Measurements from ENCODE around the gene AKAP5. TPM values are rescaled to one million over a fixed set of nuclear protein-coding genes. Genes with fewer than 3 reads are reported as not detected.
A peak's percentile ranks its signal among the peaks of the same experiment; 100 is the strongest.

Gene AKAP5
- total RNA-seq (1.3 TPM), polyA plus RNA-seq (under 1 TPM in 3 of 4 donors, not detected in 1; 0.08 to 0.92 (median 0.17) TPM)

- Mint-ChIP-seq H3K27me3 (no peaks in the 10 kb centered on the region), H3K4me1 (peaks cover 25 to 56% (median 39%) of the 10 kb centered on the region in 4 donors), H3K36me3 (no peaks in the 10 kb centered on the region), H3K4me3 (peak within 1 kb of the TSS; percentile 88 to 94 (median 90)), H3K9me3 (peaks cover 0 to 1% (median 0%) of the 10 kb centered on the region in 7 donors), H3K27ac (peak within 1 kb of the TSS; percentile 75 to 80 (median 78))
- Histone ChIP-seq H3K27me3 (ENCODE audit: control insufficient read depth, insufficient read depth, low read length) (no peaks in the 10 kb centered on the region), H3K27ac (ENCODE audit: insufficient read depth, low read length, poor library complexity, severe bottlenecking) (peak within 1 kb of the TSS; percentile 7), H3K36me3 (ENCODE audit: control insufficient read depth, insufficient read depth, low read length) (peaks cover 5% of the 10 kb centered on the region), H3K9me3 (ENCODE audit: control insufficient read depth in 2 of 2, low read length in 2 of 2) (no peaks in the 10 kb centered on the region), H3K4me3 (ENCODE audit: low read depth, low read length) (peak within 1 kb of the TSS; percentile 77), H3K4me1 (ENCODE audit: control insufficient read depth, insufficient read depth, low read length, poor library complexity, severe bottlenecking) (peaks cover 38% of the 10 kb centered on the region)
- peak; percentile 56 to 68 (median 67) for DNase-seq
- peak; percentile 81 for ATAC-seq (ENCODE audit: low read depth in 2 of 2)
These were observed at the start of gene AKAP5 for GRCh38 chr14:64465191-64465822. TSS of gene AKAP5 (plus strand) at chr14:64465499. CDS start at chr14:64468395, 2,896 bp downstream.

GRCh38 chr14:64416348-64416932 lies 48.9 kb upstream of the AKAP5 start:
- Histone ChIP-seq H3K4me1 (ENCODE audit: control insufficient read depth, insufficient read depth, low read length, poor library complexity, severe bottlenecking) (no peaks in the 10 kb centered on the region), H3K27me3 (ENCODE audit: control insufficient read depth, insufficient read depth, low read length) (no peaks in the 10 kb centered on the region), H3K4me3 (ENCODE audit: low read depth, low read length) (no peak overlapping the region), H3K9me3 (ENCODE audit: control insufficient read depth in 2 of 2, low read length in 2 of 2) (no peaks in the 10 kb centered on the region), H3K36me3 (ENCODE audit: control insufficient read depth, insufficient read depth, low read length) (peaks cover 56% of the 10 kb centered on the region), H3K27ac (ENCODE audit: insufficient read depth, low read length, poor library complexity, severe bottlenecking) (no peak overlapping the region)
- Mint-ChIP-seq H3K9me3 (no peaks in the 10 kb centered on the region), H3K36me3 (peaks cover 58% of the 10 kb centered on the region), H3K27ac (peak overlapping the region in 1 of 3 donors; percentile 49), H3K4me3 (no peak overlapping the region), H3K4me1 (peaks cover 0 to 5% (median 0%) of the 10 kb centered on the region in 4 donors), H3K27me3 (no peaks in the 10 kb centered on the region)
- DNase-seq (no peak), ATAC-seq (ENCODE audit: low read depth in 2 of 2) (no peak)

- Mint-ChIP-seq H3K9me3 (no peaks in the 10 kb centered on the region), H3K27ac (no peak overlapping the region), H3K4me1 (peaks cover 0 to 5% (median 0%) of the 10 kb centered on the region in 4 donors), H3K27me3 (no peaks in the 10 kb centered on the region), H3K36me3 (peaks cover 51% of the 10 kb centered on the region), H3K4me3 (peak overlapping the region in 1 of 4 donors; percentile 22)
- no peak overlapping the region for H3K27ac ChIP-seq (ENCODE audit: insufficient read depth, low read length, poor library complexity, severe bottlenecking)
- no peaks in the 10 kb centered on the region for H3K4me1 ChIP-seq (ENCODE audit: control insufficient read depth, insufficient read depth, low read length, poor library complexity, severe bottlenecking)
- H3K9me3 ChIP-seq (ENCODE audit: control insufficient read depth in 2 of 2, low read length in 2 of 2), result no peaks in the 10 kb centered on the region
- ATAC-seq (ENCODE audit: low read depth in 2 of 2) (no peak), DNase-seq (no peak)
- peaks cover 57% of the 10 kb centered on the region for H3K36me3 ChIP-seq (ENCODE audit: control insufficient read depth, insufficient read depth, low read length)
- H3K4me3 ChIP-seq (ENCODE audit: low read depth, low read length), result no peak overlapping the region
- H3K27me3 ChIP-seq (ENCODE audit: control insufficient read depth, insufficient read depth, low read length), result no peaks in the 10 kb centered on the region
These were observed 48.1 kb upstream of the AKAP5 start for GRCh38 chr14:64417055-64417770.

GRCh38 chr14:64417771-64418125 lies 47.6 kb upstream of the AKAP5 start:
- Mint-ChIP-seq H3K9me3 (no peaks in the 10 kb centered on the region), H3K27me3 (no peaks in the 10 kb centered on the region), H3K4me3 (no peak overlapping the region), H3K4me1 (peaks cover 0 to 5% (median 2%) of the 10 kb centered on the region in 4 donors), H3K36me3 (peaks cover 49% of the 10 kb centered on the region), H3K27ac (no peak overlapping the region)
- no peaks in the 10 kb centered on the region for H3K27me3 ChIP-seq (ENCODE audit: control insufficient read depth, insufficient read depth, low read length)
- no peaks in the 10 kb centered on the region for H3K4me1 ChIP-seq (ENCODE audit: control insufficient read depth, insufficient read depth, low read length, poor library complexity, severe bottlenecking)
- peaks cover 55% of the 10 kb centered on the region for H3K36me3 ChIP-seq (ENCODE audit: control insufficient read depth, insufficient read depth, low read length)
- ATAC-seq (ENCODE audit: low read depth in 2 of 2) (no peak), DNase-seq (no peak)
- H3K4me3 ChIP-seq (ENCODE audit: low read depth, low read length), result no peak overlapping the region
- H3K27ac ChIP-seq (ENCODE audit: insufficient read depth, low read length, poor library complexity, severe bottlenecking), result no peak overlapping the region
- H3K9me3 ChIP-seq (ENCODE audit: control insufficient read depth in 2 of 2, low read length in 2 of 2), result no peaks in the 10 kb centered on the region

GRCh38 chr14:64419003-64419402 lies 46.3 kb upstream of the AKAP5 start:
- no peak for ATAC-seq (ENCODE audit: low read depth in 2 of 2)
- H3K36me3 ChIP-seq (ENCODE audit: control insufficient read depth, insufficient read depth, low read length), result peaks cover 52% of the 10 kb centered on the region
- no peaks in the 10 kb centered on the region for H3K4me1 ChIP-seq (ENCODE audit: control insufficient read depth, insufficient read depth, low read length, poor library complexity, severe bottlenecking)
- H3K4me3 ChIP-seq (ENCODE audit: low read depth, low read length), result no peak overlapping the region
- H3K27me3 ChIP-seq (ENCODE audit: control insufficient read depth, insufficient read depth, low read length), result no peaks in the 10 kb centered on the region
- Mint-ChIP-seq H3K27me3 (no peaks in the 10 kb centered on the region), H3K4me1 (peaks cover 0 to 6% (median 3%) of the 10 kb centered on the region in 4 donors), H3K9me3 (no peaks in the 10 kb centered on the region), H3K27ac (peak overlapping the region in 2 of 3 donors; percentile 14 to 26), H3K4me3 (no peak overlapping the region), H3K36me3 (peaks cover 47% of the 10 kb centered on the region)
- DNase-seq, result no peak
- H3K9me3 ChIP-seq (ENCODE audit: control insufficient read depth in 2 of 2, low read length in 2 of 2), result no peaks in the 10 kb centered on the region
- no peak overlapping the region for H3K27ac ChIP-seq (ENCODE audit: insufficient read depth, low read length, poor library complexity, severe bottlenecking)

- peaks cover 0 to 6% (median 3%) of the 10 kb centered on the region in 4 donors for H3K4me1 Mint-ChIP-seq
- peaks cover 55% of the 10 kb centered on the region for H3K36me3 ChIP-seq (ENCODE audit: control insufficient read depth, insufficient read depth, low read length)
- ATAC-seq (ENCODE audit: low read depth in 2 of 2), result no peak
These were observed 44.1 kb upstream of the AKAP5 start for GRCh38 chr14:64421166-64421565.

GRCh38 chr14:64422005-64422404 lies 43.3 kb upstream of the AKAP5 start:
- H3K4me1 ChIP-seq (ENCODE audit: control insufficient read depth, insufficient read depth, low read length, poor library complexity, severe bottlenecking), result no peaks in the 10 kb centered on the region
- no peak overlapping the region for H3K4me3 ChIP-seq (ENCODE audit: low read depth, low read length)
- Mint-ChIP-seq H3K36me3 (peaks cover 47% of the 10 kb centered on the region), H3K4me1 (peaks cover 0 to 6% (median 3%) of the 10 kb centered on the region in 4 donors), H3K9me3 (no peaks in the 10 kb centered on the region), H3K27me3 (no peaks in the 10 kb centered on the region), H3K27ac (no peak overlapping the region), H3K4me3 (no peak overlapping the region)
- H3K27me3 ChIP-seq (ENCODE audit: control insufficient read depth, insufficient read depth, low read length), result no peaks in the 10 kb centered on the region
- no peak for DNase-seq
- peaks cover 57% of the 10 kb centered on the region for H3K36me3 ChIP-seq (ENCODE audit: control insufficient read depth, insufficient read depth, low read length)
- no peak overlapping the region for H3K27ac ChIP-seq (ENCODE audit: insufficient read depth, low read length, poor library complexity, severe bottlenecking)
- no peak for ATAC-seq (ENCODE audit: low read depth in 2 of 2)
- H3K9me3 ChIP-seq (ENCODE audit: control insufficient read depth in 2 of 2, low read length in 2 of 2), result no peaks in the 10 kb centered on the region

More at GRCh38 chr14:64421166-64421565, 44.1 kb upstream of the AKAP5 start:
- peaks cover 47% of the 10 kb centered on the region for H3K36me3 Mint-ChIP-seq
- H3K27me3 Mint-ChIP-seq, result no peaks in the 10 kb centered on the region
- no peaks in the 10 kb centered on the region for H3K27me3 ChIP-seq (ENCODE audit: control insufficient read depth, insufficient read depth, low read length)
- no peaks in the 10 kb centered on the region for H3K9me3 Mint-ChIP-seq
- no peak overlapping the region for H3K27ac ChIP-seq (ENCODE audit: insufficient read depth, low read length, poor library complexity, severe bottlenecking)
- H3K4me3 Mint-ChIP-seq, result no peak overlapping the region
- DNase-seq, result no peak
- no peak overlapping the region for H3K4me3 ChIP-seq (ENCODE audit: low read depth, low read length)
- no peaks in the 10 kb centered on the region for H3K9me3 ChIP-seq (ENCODE audit: control insufficient read depth in 2 of 2, low read length in 2 of 2)
- H3K27ac Mint-ChIP-seq, result peak overlapping the region in 1 of 3 donors; percentile 33
- no peaks in the 10 kb centered on the region for H3K4me1 ChIP-seq (ENCODE audit: control insufficient read depth, insufficient read depth, low read length, poor library complexity, severe bottlenecking)

Measured in CD4-positive, CD25-positive, alpha-beta regulatory T cell (primary cell).